ENCODE results near the gene ADD1.
"Not testable (repeated sequence)": the region's sequence is repeated elsewhere in the genome, so short reads cannot be mapped to it uniquely, and the experiment has no call there.

ADD1 gene

DNA sequence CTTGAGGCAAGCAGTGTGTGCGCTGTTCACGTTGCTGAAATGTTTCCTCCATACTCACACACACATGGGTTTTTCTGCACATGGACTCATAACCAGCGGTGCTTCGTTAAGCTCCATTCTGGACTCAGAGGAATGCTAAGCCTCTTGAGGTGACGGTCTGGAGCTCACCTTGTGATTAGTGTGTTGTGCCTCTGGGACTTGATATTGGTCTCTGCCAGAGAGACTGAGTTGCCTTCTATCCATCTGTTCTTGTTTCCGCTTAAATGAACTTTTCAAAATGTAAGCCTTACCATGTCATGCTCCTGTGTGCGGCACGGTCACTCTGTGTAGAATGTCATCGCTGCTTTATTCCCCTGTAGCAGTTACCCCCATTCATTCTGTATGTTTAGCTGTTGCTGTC, 42.5 kb downstream of the ADD1 start:
- no peak for DNase-seq (ENCODE audit: low spot score)

DNA sequence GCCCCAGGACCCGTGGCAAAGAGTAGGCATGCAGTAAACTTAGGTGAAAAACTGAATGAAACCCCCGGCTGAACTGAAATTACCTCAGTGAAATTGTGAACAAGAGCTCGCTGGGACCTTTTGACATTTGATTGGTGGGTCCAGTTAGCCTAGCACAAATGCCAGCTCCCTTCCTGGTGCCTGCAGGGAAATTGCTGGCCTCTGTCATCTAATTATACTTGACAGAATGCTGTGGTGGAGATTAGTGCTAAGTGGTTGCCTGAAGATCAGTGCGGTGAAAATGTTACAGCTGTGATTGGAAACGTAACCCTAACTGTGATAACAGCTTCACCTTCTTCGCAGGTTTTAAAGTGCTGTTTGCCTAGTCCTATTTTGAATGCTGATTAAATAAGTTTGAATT, 43.0 kb downstream of the ADD1 start:
- no peak for DNase-seq (ENCODE audit: low spot score)

- no peak for DNase-seq (ENCODE audit: low spot score)
Measured at GRCh38 chr4:2887343-2887742, 43.7 kb downstream of the ADD1 start.

- no peak for DNase-seq (ENCODE audit: low spot score)
Measured at GRCh38 chr4:2888886-2889285, 45.2 kb downstream of the ADD1 start.

DNA sequence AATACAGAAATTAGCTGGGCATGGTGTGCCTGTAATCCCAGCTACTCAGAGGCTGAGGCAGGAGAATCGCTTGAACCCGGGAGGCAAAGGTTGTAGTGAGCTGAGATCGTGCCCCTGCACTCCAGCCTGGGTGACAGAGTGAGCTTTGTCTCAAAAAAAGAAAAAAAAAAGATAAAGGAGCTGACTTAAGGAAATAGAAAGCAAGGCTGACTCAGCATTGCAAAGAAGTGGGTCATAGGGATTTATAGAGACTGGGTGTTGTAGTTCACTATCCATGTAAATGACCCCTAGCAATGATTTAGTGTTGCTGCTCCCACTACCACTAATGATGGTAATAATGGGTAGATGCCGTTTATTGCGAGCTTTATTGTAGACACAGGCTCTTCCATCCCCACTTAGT, 47.6 kb downstream of the ADD1 start:
- no peak for DNase-seq (ENCODE audit: low spot score)

- no peak for DNase-seq (ENCODE audit: low spot score)
Measured at GRCh38 chr4:2893772-2894171, 50.1 kb downstream of the ADD1 start.

DNA sequence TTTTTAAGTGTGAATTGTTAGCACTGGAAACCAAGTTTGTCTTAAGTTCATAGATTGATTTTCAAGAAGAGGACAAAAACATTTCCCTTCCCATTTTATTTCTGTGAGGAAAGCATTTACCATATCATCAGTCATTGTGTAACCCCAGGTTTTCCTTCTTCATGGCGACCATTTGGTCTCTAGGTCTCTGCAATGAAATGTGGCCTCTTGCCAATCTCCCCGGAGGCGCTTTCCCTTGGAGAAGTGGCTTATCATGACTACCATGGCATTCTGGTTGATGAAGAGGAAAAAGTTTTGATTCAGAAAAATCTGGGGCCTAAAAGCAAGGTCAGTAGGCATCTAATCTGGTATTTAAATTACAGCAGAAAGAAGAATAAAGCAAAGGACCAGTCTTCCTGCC, 54.4 kb downstream of the ADD1 start:
- no peak for DNase-seq (ENCODE audit: low spot score)

DNA sequence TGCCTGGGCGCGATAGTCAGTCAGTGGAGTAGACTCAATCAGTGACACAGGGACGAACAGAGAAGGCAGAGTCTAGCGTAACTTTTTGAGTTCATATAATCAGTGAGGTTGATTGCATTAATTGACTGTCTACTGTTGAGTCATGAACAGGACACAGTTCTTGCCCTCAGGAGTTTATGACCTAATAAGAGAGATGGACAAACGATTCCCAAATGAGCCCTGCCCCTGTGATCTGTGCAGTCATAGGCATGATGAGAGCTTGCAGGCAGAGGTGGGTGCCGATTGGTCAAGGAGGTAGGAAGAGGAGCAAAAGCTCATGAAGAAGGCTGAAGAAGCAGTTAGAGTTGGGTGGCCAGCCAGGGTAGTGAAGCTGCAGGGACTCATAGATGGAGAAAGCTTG, 57.1 kb downstream of the ADD1 start:
- no peak for DNase-seq (ENCODE audit: low spot score)

GRCh38 chr4:2901186-2901585, 57.5 kb downstream of the ADD1 start:
- DNase-seq (ENCODE audit: low spot score): no peak

- DNase-seq (ENCODE audit: low spot score): no peak
Measured at GRCh38 chr4:2902126-2902525, 58.5 kb downstream of the ADD1 start.

- no peak for DNase-seq (ENCODE audit: low spot score)
Measured at GRCh38 chr4:2905544-2905943, 61.9 kb downstream of the ADD1 start.

DNA sequence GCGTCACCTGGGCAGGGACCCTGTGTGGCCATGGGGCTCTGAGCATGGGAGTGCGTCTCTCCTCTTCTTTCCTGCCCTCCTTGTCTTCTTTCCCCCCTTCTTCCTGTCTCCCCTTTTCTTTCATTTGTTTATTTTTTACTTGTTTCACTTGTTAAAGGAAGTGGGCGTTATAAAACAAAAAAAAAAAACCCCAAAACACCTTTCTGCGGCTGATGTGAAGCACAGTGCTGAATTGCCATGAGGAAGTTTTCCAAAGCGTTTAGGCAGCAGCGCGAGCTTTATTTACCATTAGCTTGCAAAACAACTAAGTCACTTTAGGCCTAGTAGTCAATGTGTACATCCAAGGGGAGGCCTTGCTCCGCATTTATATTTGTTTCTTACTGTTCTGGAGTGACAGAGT, 62.6 kb downstream of the ADD1 start:
- DNase-seq (ENCODE audit: low spot score): no peak

GRCh38 chr4:2907226-2907625, 63.6 kb downstream of the ADD1 start:
- DNase-seq (ENCODE audit: low spot score): no peak

DNA sequence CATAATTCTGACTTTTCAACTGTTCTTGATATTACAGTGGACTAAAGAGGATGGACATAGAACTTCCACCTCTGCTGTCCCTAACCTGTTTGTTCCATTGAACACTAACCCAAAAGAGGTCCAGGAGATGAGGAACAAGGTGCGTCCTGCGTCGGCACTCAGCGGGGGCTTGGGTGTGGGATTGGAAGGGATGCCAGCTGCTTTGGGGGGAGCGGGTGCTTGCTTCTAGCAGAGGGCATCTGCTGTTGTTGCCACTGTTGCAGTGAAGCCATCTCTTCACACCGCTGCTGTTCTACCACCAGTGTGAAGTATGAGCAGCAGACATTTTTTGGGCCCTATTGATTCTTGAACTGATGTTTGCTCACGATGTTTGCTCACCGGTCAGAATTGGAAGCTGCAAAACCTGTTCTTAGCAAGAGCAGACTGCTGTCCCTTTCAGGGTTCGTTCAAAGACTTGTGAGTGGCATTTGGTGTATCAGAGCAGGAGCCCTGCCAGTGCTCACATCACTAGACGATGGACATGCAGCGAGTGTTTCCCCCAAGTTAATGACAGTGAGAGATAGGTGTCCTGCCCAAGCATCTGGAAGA, 64.2 kb downstream of the ADD1 start:
- DNase-seq (ENCODE audit: low spot score): no peak

DNA sequence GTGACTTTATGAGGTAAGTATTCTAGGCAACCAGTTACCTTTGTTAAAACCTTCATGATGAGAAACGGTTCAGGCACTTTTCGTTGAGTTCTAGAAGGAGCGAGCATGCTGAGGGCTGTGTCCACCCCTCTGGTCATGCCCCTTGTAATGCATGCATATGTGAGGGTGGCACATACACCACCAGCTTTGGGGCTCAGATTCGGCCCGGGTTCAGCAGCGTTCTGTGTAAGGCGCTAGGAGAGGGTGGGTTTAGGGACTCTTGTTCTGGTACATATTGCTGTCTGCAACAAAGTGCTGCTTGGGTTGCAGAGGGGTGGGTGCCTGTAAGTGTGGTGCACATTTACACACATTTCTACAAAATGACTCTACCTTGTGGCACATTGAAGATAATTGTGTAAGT, 65.0 kb downstream of the ADD1 start:
- DNase-seq (ENCODE audit: low spot score): no peak

GRCh38 chr4:2909583-2909982, 65.9 kb downstream of the ADD1 start:
- no peak for DNase-seq (ENCODE audit: low spot score)

- DNase-seq (ENCODE audit: low spot score): no peak
Measured at GRCh38 chr4:2910409-2910808, 66.8 kb downstream of the ADD1 start.

DNA sequence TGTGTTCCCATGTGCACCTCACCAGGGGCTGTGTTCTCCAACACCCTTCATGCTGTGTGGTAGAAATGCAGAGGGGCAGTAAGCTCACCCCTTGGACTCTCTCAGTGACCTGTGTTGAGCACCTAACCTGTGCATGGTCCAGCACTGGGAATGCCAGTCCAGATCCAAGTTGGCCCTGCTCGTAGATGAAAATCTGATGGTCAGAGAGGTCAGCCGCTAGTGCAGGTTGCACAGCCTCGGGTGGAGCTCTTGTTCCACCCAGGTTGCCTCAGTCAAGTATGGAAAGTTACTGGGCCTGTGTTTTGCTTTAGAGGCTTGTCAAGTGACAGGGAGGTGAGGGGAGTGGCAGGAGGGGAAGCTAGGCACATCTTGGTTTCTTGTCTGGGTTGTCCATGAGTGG, 68.2 kb downstream of the ADD1 start:
- DNase-seq (ENCODE audit: low spot score): no peak

- no peak for DNase-seq (ENCODE audit: low spot score)
Measured at GRCh38 chr4:2913168-2913567, 69.5 kb downstream of the ADD1 start.

- no peak for DNase-seq (ENCODE audit: low spot score)
Measured at GRCh38 chr4:2914256-2915126, 70.8 kb downstream of the ADD1 start.

DNA sequence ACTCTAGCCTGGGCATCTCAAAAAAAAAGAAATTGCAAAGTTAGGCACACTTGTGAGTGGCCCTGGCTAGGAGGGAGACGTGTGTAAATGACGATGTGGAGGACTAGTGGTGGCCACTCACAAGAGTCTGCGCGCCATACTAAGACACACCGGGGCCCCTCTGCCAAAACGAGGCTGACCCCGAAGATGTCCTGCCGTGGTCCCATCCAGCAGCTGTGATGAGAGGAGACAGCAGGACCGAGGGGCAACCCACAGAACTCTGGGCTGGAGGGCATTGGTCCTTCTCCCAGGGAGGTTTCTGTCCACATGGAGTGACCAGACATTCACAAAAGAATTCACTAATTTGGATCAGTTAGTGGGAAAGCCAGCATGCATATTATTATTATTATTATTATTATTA, 72.1 kb downstream of the ADD1 start:
- no peak for DNase-seq (ENCODE audit: low spot score)

- DNase-seq (ENCODE audit: low spot score): not testable (repeated sequence)
Measured at GRCh38 chr4:2916696-2917095, 73.1 kb downstream of the ADD1 start.

DNA sequence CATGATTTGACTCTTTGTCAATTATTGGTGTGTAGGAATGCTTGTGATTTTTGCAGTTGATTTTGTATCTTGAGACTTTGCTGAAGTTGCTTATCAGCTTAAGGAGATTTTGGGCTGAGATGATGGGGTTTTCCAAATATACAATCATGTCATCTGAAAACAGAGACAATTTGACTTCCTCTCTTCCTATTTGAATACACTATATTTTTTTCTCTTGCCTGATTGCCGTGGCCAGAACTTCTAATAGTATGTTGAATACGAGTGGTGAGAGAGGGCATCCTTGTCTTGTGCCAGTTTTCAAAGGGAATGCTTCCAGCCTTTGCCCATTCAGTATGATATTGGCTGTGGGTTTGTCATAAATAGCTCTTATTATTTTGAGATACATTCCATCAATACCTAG, 74.7 kb downstream of the ADD1 start:
- not testable (repeated sequence) for DNase-seq (ENCODE audit: low spot score)

DNA sequence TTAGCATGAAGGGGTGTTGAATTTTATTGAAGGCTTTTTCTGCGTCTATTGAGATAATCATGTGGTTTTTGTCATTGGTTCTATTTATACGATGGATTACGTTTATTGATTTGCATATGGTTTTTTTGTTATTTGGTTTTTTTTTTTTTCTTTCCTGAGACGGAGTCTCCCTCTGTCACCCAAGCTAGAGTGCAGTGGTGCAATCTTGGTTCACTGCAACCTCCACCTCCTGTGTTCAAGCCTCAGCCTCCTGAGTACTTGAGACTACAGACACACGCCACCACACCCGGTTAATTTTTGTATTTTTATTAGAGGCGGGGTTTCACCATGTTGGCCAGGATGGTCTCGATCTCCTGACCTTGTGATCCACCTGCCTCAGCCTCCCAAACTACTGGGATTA, 75.1 kb downstream of the ADD1 start:
- DNase-seq (ENCODE audit: low spot score): not testable (repeated sequence)

All from hematopoietic multipotent progenitor cell treated with erythropoietin and hydrocortisone succinate and interleukin-3 and kit ligand, for 15 days (in vitro differentiated cells).